PC-9 (cell line): Measurements from ENCODE around the gene KCNK6. TPM values are rescaled to one million over a fixed set of nuclear protein-coding genes. Genes with fewer than 3 reads are reported as not detected.
A peak's percentile ranks its signal among the peaks of the same experiment; 100 is the strongest.

Source experiments
- BruUV-seq: library from RNA; stranded (reverse); fragments of 400-500 nt; replicated peaks from 2 replicates; lab custom pipeline; 2021; lab: Mats Ljungman, UMichigan
- CTCF ChIA-PET: fragments of 300-600 bp; sonication (Branson Sonifier 250); formaldehyde crosslinking; loops from one replicate; lab custom pipeline; 2022; ENCODE audit warnings: antibody characterized with exemption; lab: Charles Lee
- POLR2A ChIA-PET: fragments of 300-600 bp; sonication (Branson Sonifier 250); formaldehyde crosslinking; loops from one replicate; lab custom pipeline; 2022; ENCODE audit warnings: antibody characterized with exemption; ENCODE audit not compliant: unreplicated experiment; lab: Charles Lee
- DNase-seq, 2 experiments: peaks; one replicate each; pipeline versions ENCODE4 v3.0.0 to v3.0.0-alpha.2; 2015 to 2022; ENCODE audit warnings: mixed read lengths in 1 of 2
- H2AFZ ChIP-seq: fragments of 200-600 bp; sonication (generic); 2 replicates; pipeline ENCODE4 v1.8.1; 2017; ENCODE audit warnings: antibody characterized with exemption
- H3F3A ChIP-seq: fragments of 200-600 bp; sonication (generic); 2 replicates; pipeline ENCODE4 v1.8.1; 2017; ENCODE audit warnings: antibody characterized with exemption, mild to moderate bottlenecking, low read depth; ENCODE audit not compliant: insufficient read depth
- H3K27ac ChIP-seq: fragments of 200-600 bp; sonication (generic); 2 replicates; pipeline ENCODE4 v1.6.1; 2016; ENCODE audit warnings: mixed run types
- H3K27me3 ChIP-seq: fragments of 200-600 bp; sonication (generic); 2 replicates; pipeline ENCODE4 v1.6.1; 2016; ENCODE audit warnings: low read depth, mixed run types; ENCODE audit not compliant: insufficient read depth
- H3K36me3 ChIP-seq: fragments of 200-600 bp; sonication (generic); 2 replicates; pipeline ENCODE4 v1.6.1; 2016; ENCODE audit warnings: low read depth, mixed run types
- H3K4me1 ChIP-seq: fragments of 200-600 bp; sonication (generic); replicated peaks from 2 replicates; pipeline ENCODE4 v1.6.1; 2016; ENCODE audit warnings: mixed run types; ENCODE audit not compliant: insufficient read depth
- H3K4me2 ChIP-seq: fragments of 200-600 bp; sonication (generic); 2 replicates; pipeline ENCODE4 v1.6.1; 2017; ENCODE audit warnings: mixed run types
- H3K4me3 ChIP-seq: fragments of 200-600 bp; sonication (generic); 2 replicates; pipeline ENCODE4 v1.6.1; 2016; ENCODE audit warnings: mixed run types
- H3K79me2 ChIP-seq: fragments of 200-600 bp; sonication (generic); 2 replicates; pipeline ENCODE4 v1.6.1; 2017; ENCODE audit warnings: low read depth, mixed run types
- H3K9me2 ChIP-seq: fragments of 200-600 bp; sonication (generic); 2 replicates; pipeline ENCODE4 v1.8.1; 2017; ENCODE audit warnings: mild to moderate bottlenecking; ENCODE audit not compliant: insufficient read depth
- H3K9me3 ChIP-seq: fragments of 200-600 bp; sonication (generic); 2 replicates; pipeline ENCODE4 v1.8.1; 2016; ENCODE audit warnings: low read depth; ENCODE audit not compliant: insufficient read depth
- H4K20me1 ChIP-seq: fragments of 200-600 bp; sonication (generic); 2 replicates; pipeline ENCODE4 v1.8.1; 2017; ENCODE audit not compliant: insufficient read depth
- EZH2 ChIP-seq: fragments of 200-600 bp; sonication (generic); IDR thresholded peaks from 2 replicates; pipeline ENCODE4 v1.8.0; 2017; ENCODE audit warnings: antibody characterized with exemption, low read depth
- intact Hi-C: fragments of 100-400 bp; cut with micrococcal nuclease; formaldehyde crosslinking; loops from one replicate; pipeline ENCODE4 v1.10.0; 2022; ENCODE audit not compliant: unreplicated experiment
- total RNA-seq: library from RNA; stranded (reverse); gene quantifications from 2 replicates; pipeline ENCODE4 v1.2.3, GENCODE V29; 2021
- TF ChIP-seq, protein P1 (sequence below): fragments of 200-600 bp; sonication (generic); conservative IDR thresholded peaks from 2 replicates; pipeline ENCODE4 v1.6.1; 2017; ENCODE audit warnings: mixed run types, antibody characterized with exemption, mild to moderate bottlenecking, moderate library complexity

KCNK6 gene
- total RNA-seq, 1 experiment from 2014 or later = 6.1 TPM

DNA sequence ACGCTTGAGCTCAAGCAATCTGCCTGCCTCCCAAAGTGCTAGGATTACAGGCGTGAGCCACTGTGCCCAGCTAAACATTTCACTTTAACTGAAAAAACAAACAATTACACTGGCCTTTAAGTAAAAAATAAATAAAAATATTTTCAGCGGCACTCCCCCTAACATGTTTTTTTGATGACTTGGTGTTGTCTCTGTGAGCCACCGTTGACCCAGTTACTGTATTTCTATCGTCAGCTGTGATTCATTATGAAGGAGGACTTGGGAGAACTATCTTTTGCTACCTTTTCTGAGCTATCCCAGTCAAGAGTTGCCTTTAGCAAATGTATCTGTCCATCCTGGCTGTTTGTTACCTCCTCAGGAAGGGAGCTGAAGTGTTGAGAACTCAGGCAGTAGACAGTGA, 34.1 kb upstream of the KCNK6 start:
- Histone ChIP-seq H3K4me2 (no peak overlapping the region), H3K27ac (no peak overlapping the region), H3K9me3 (no peaks in the 10 kb centered on the region), H3K4me3 (no peak overlapping the region), H2AFZ (no peak overlapping the region), H3F3A (peaks cover 70% of the 10 kb centered on the region), H4K20me1 (peaks cover 98% of the 10 kb centered on the region), H3K27me3 (no peaks in the 10 kb centered on the region), H3K9me2 (no peaks in the 10 kb centered on the region), H3K36me3 (peaks cover 54% of the 10 kb centered on the region), H3K79me2 (peaks cover 90% of the 10 kb centered on the region), H3K4me1 (peaks cover 24% of the 10 kb centered on the region)
- intact Hi-C loops = no loop called here
- ChIA-PET CTCF (interaction anchor here (0.5 kb wide), 1 partner anchor 38 kb away, joined by 6 read pairs; no protein-coding TSS in a partner anchor), POLR2A (interaction anchor here (0.6 to 0.7 kb wide), 2 partner anchors 11 to 294 kb away, joined by 3 to 4 read pairs; no protein-coding TSS in a partner anchor)
- TF ChIP-seq, protein P1, sequence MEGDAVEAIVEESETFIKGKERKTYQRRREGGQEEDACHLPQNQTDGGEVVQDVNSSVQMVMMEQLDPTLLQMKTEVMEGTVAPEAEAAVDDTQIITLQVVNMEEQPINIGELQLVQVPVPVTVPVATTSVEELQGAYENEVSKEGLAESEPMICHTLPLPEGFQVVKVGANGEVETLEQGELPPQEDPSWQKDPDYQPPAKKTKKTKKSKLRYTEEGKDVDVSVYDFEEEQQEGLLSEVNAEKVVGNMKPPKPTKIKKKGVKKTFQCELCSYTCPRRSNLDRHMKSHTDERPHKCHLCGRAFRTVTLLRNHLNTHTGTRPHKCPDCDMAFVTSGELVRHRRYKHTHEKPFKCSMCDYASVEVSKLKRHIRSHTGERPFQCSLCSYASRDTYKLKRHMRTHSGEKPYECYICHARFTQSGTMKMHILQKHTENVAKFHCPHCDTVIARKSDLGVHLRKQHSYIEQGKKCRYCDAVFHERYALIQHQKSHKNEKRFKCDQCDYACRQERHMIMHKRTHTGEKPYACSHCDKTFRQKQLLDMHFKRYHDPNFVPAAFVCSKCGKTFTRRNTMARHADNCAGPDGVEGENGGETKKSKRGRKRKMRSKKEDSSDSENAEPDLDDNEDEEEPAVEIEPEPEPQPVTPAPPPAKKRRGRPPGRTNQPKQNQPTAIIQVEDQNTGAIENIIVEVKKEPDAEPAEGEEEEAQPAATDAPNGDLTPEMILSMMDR = no peak
- TF ChIP-seq EZH2 = no peak
- DNase-seq = no peak
- BruUV-seq = no TSS peak

- peaks cover 92% of the 10 kb centered on the region for H4K20me1 ChIP-seq
- no peak overlapping the region for H3K4me3 ChIP-seq
- H3K27ac ChIP-seq = no peak overlapping the region
- no peak overlapping the region for H3K4me2 ChIP-seq
- H3K9me2 ChIP-seq = no peaks in the 10 kb centered on the region
- no TSS peak for BruUV-seq
- H3F3A ChIP-seq = peaks cover 78% of the 10 kb centered on the region
- no peak overlapping the region for H2AFZ ChIP-seq
- H3K79me2 ChIP-seq = peaks cover 86% of the 10 kb centered on the region
- ChIA-PET POLR2A (no interaction called here), CTCF (no interaction called here)
- no peaks in the 10 kb centered on the region for H3K9me3 ChIP-seq
- intact Hi-C loops = no loop called here
- TF ChIP-seq, protein P1 = no peak
- no peak for TF ChIP-seq EZH2
- H3K36me3 ChIP-seq = peaks cover 54% of the 10 kb centered on the region
- no peak for DNase-seq
- no peaks in the 10 kb centered on the region for H3K27me3 ChIP-seq
- H3K4me1 ChIP-seq = peaks cover 44% of the 10 kb centered on the region
Measured at GRCh38 chr19:38287604-38288003, 32.0 kb upstream of the KCNK6 start.

DNA sequence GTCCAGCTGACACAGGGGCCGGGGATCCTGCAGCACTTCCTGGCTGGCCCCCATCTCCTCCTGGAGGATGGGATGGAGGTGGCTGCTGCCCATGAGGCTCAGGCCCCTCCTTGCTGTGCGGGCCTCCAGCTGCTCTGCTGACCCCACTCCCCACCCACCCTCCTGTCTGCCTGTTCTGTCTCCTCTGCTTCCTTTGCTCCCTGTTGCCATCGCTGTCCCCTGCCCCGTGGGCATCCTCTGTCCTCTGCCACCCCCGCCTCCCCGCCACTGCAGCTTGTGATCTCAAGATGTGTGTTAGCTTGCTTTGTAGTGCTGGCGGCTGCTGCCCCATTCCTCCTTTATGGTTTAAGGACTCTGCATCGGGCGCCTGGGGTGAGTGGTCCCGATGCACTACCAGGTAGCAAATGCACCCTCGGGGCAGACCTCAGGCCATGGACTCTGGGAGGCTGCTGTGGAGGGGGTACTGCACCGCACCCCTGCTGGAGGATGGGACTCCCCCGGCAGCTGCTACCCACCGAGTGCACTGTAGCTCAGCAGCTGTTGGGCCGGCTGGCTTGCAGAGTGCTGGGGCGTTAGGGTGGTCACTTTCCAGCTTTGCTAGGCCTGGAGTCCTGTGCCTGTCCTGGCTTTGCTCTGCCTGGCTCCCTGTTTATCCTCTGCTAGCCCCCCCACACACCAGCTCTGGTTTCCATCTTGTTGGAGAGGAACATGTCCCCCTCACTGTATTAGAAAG, 31.4 kb upstream of the KCNK6 start:
- Histone ChIP-seq H3K9me2 (no peaks in the 10 kb centered on the region), H3F3A (peaks cover 76% of the 10 kb centered on the region), H3K36me3 (peaks cover 51% of the 10 kb centered on the region), H4K20me1 (peaks cover 91% of the 10 kb centered on the region), H3K27me3 (no peaks in the 10 kb centered on the region), H3K4me1 (peaks cover 44% of the 10 kb centered on the region), H3K27ac (peak overlapping the region; percentile 75), H3K4me2 (no peak overlapping the region), H2AFZ (no peak overlapping the region), H3K79me2 (peaks cover 86% of the 10 kb centered on the region), H3K9me3 (no peaks in the 10 kb centered on the region), H3K4me3 (no peak overlapping the region)
- ChIA-PET POLR2A (no interaction called here), CTCF (interaction anchor here (0.6 kb wide), 1 partner anchor 114 kb away, joined by 6 read pairs; the partner anchor contains the start of gene FAM98C)
- intact Hi-C loops = no loop called here
- TF ChIP-seq EZH2 = no peak
- no peak for DNase-seq
- no TSS peak for BruUV-seq
